ENCODE results near the gene PDE9A.

The PDE9A gene

GRCh38 chr21:42672699-42673458, 19.5 kb downstream of the PDE9A start:
- no peak for DNase-seq (ENCODE audit: low spot score)

GRCh38 chr21:42673633-42674328, 20.4 kb downstream of the PDE9A start:
- no peak for DNase-seq (ENCODE audit: low spot score)

GRCh38 chr21:42674351-42674940, 21.0 kb downstream of the PDE9A start:
- DNase-seq (ENCODE audit: low spot score): no peak

- no peak for DNase-seq (ENCODE audit: low spot score)
These were observed 22.0 kb downstream of the PDE9A start for GRCh38 chr21:42675403-42675802.

GRCh38 chr21:42676808-42677207, 23.4 kb downstream of the PDE9A start:
- no peak for DNase-seq (ENCODE audit: low spot score)

- DNase-seq (ENCODE audit: low spot score): no peak
These were observed 24.2 kb downstream of the PDE9A start for GRCh38 chr21:42677339-42678321.

- no peak for DNase-seq (ENCODE audit: low spot score)
These were observed 25.3 kb downstream of the PDE9A start for GRCh38 chr21:42678618-42679295.

- no peak for DNase-seq (ENCODE audit: low spot score)
These were observed 26.1 kb downstream of the PDE9A start for GRCh38 chr21:42679319-42680057.

GRCh38 chr21:42680058-42680330, 26.6 kb downstream of the PDE9A start:
- no peak for DNase-seq (ENCODE audit: low spot score)

- DNase-seq (ENCODE audit: low spot score): no peak
These were observed 27.0 kb downstream of the PDE9A start for GRCh38 chr21:42680429-42680828.

- no peak for DNase-seq (ENCODE audit: low spot score)
These were observed 28.1 kb downstream of the PDE9A start for GRCh38 chr21:42681296-42682206.

GRCh38 chr21:42682661-42683210, 29.3 kb downstream of the PDE9A start:
- no peak for DNase-seq (ENCODE audit: low spot score)

GRCh38 chr21:42683371-42684108, 30.1 kb downstream of the PDE9A start:
- no peak for DNase-seq (ENCODE audit: low spot score)

GRCh38 chr21:42684109-42684916, 30.9 kb downstream of the PDE9A start:
- DNase-seq (ENCODE audit: low spot score): no peak

GRCh38 chr21:42685036-42685435, 31.6 kb downstream of the PDE9A start:
- DNase-seq (ENCODE audit: low spot score): no peak

- no peak for DNase-seq (ENCODE audit: low spot score)
These were observed 32.6 kb downstream of the PDE9A start for GRCh38 chr21:42685954-42686500.

GRCh38 chr21:42687796-42688195, 34.4 kb downstream of the PDE9A start:
- DNase-seq (ENCODE audit: low spot score): no peak

Measured in germinal center (tissue), 1 donor.